ENCODE results near the gene CCDC57.
"Not testable (repeated sequence)": the region's sequence is repeated elsewhere in the genome, so short reads cannot be mapped to it uniquely, and the experiment has no call there.

Gene CCDC57

DNA sequence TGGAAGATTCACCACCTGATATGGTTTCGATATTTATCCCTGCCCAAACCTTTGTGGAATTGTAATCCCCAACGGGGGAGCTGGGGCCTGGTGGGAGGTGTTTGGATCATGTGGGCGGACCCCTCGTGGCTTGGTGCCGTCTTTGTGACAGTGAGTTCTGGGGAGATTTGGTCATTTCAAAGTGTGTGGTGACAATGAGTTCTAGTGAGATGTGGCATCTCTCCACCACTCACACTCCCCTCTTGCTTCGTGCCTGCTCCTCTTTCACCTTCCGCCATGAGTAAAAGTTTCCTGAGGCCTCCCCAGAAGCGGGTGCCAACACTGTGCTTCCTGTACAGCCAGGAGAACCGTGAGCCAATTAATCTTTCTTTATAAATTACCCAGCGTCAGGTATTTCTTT is 9.7 kb downstream of the CCDC57 start:
- peaks cover 20% of the 10 kb centered on the region for H3K4me1 Mint-ChIP-seq (ENCODE audit: low read depth)
- intact Hi-C loops (cut with micrococcal nuclease), result no loop called here
- H3K4me3 Mint-ChIP-seq, result no peak overlapping the region
- no peaks in the 10 kb centered on the region for H3K9me3 Mint-ChIP-seq
- no peak overlapping the region for H3K27ac Mint-ChIP-seq
- no peaks in the 10 kb centered on the region for H3K27me3 Mint-ChIP-seq
- peaks cover 45% of the 10 kb centered on the region for H3K36me3 Mint-ChIP-seq (ENCODE audit: low read depth)

DNA sequence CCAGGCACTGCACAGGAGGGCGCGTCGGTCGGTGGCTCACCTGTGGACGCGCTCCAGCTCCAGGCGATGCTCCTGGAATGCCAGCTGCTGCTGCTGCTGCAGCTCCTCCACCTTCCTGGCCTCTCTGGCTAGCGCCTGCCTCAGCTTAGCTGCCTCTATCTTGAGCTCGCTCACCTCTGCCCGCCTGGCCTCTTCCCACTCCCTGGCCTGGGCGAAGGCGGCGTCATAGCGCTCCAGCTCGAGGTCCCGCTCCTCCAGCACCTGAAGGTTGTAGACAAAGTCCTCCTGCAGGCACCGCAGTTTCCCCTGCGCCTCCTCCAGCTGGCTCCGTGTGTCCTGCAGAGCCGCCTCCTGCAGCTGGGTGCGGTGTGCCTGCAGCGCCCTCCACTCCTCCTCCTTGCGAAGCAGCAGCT is 11.1 kb downstream of the CCDC57 start:
- H3K27me3 Mint-ChIP-seq, result no peaks in the 10 kb centered on the region
- H3K4me3 Mint-ChIP-seq, result no peak overlapping the region
- no peaks in the 10 kb centered on the region for H3K9me3 Mint-ChIP-seq
- H3K36me3 Mint-ChIP-seq (ENCODE audit: low read depth), result peaks cover 53% of the 10 kb centered on the region
- peaks cover 17% of the 10 kb centered on the region for H3K4me1 Mint-ChIP-seq (ENCODE audit: low read depth)
- intact Hi-C loops (cut with micrococcal nuclease), result no loop called here
- no peak overlapping the region for H3K27ac Mint-ChIP-seq

- intact Hi-C loops (cut with micrococcal nuclease), result no loop called here
- no peak overlapping the region for H3K27ac Mint-ChIP-seq
- peaks cover 11% of the 10 kb centered on the region for H3K4me1 Mint-ChIP-seq (ENCODE audit: low read depth)
- H3K27me3 Mint-ChIP-seq, result no peaks in the 10 kb centered on the region
- no peaks in the 10 kb centered on the region for H3K9me3 Mint-ChIP-seq
- H3K36me3 Mint-ChIP-seq (ENCODE audit: low read depth), result peaks cover 59% of the 10 kb centered on the region
- no peak overlapping the region for H3K4me3 Mint-ChIP-seq
Observed at GRCh38 chr17:82200743-82201497, 11.7 kb downstream of the CCDC57 start.

GRCh38 chr17:82200135-82200534 is 12.5 kb downstream of the CCDC57 start:
- Mint-ChIP-seq H3K27me3 (no peaks in the 10 kb centered on the region), H3K4me3 (no peak overlapping the region), H3K27ac (no peak overlapping the region), H3K4me1 (ENCODE audit: low read depth) (peaks cover 7% of the 10 kb centered on the region), H3K36me3 (ENCODE audit: low read depth) (peaks cover 67% of the 10 kb centered on the region), H3K9me3 (no peaks in the 10 kb centered on the region)
- intact Hi-C loops (cut with micrococcal nuclease), result no loop called here

- H3K36me3 Mint-ChIP-seq (ENCODE audit: low read depth), result peaks cover 72% of the 10 kb centered on the region
- H3K27ac Mint-ChIP-seq, result no peak overlapping the region
- intact Hi-C loops (cut with micrococcal nuclease), result no loop called here
- H3K9me3 Mint-ChIP-seq, result no peaks in the 10 kb centered on the region
- no peak overlapping the region for H3K4me3 Mint-ChIP-seq
- H3K27me3 Mint-ChIP-seq, result no peaks in the 10 kb centered on the region
- H3K4me1 Mint-ChIP-seq (ENCODE audit: low read depth), result peaks cover 10% of the 10 kb centered on the region
Observed at GRCh38 chr17:82199496-82199895, 13.1 kb downstream of the CCDC57 start.

DNA sequence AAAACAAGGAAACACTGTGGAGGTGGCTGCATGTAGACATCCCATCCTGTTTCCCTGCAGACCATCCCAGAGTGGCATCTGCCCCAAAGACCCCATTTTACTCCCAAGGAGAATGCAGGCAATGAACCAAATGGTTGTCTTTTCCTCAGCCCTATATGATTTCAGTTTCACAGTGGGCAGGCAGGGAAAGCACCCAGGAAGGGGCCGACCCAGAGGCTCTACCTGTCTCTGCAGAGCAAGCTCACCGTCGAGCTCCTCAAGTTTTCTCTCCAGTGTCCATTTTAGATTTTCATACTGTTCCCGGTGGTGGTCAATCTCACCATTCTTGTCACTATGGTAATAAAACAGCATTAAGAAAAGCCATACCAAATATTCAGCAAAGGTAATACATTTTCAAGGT is 14.6 kb downstream of the CCDC57 start:
- H3K9me3 Mint-ChIP-seq, result no peaks in the 10 kb centered on the region
- H3K4me3 Mint-ChIP-seq, result no peak overlapping the region
- H3K27ac Mint-ChIP-seq, result no peak overlapping the region
- peaks cover 69% of the 10 kb centered on the region for H3K36me3 Mint-ChIP-seq (ENCODE audit: low read depth)
- peaks cover 22% of the 10 kb centered on the region for H3K4me1 Mint-ChIP-seq (ENCODE audit: low read depth)
- intact Hi-C loops (cut with micrococcal nuclease), result no loop called here
- no peaks in the 10 kb centered on the region for H3K27me3 Mint-ChIP-seq

DNA sequence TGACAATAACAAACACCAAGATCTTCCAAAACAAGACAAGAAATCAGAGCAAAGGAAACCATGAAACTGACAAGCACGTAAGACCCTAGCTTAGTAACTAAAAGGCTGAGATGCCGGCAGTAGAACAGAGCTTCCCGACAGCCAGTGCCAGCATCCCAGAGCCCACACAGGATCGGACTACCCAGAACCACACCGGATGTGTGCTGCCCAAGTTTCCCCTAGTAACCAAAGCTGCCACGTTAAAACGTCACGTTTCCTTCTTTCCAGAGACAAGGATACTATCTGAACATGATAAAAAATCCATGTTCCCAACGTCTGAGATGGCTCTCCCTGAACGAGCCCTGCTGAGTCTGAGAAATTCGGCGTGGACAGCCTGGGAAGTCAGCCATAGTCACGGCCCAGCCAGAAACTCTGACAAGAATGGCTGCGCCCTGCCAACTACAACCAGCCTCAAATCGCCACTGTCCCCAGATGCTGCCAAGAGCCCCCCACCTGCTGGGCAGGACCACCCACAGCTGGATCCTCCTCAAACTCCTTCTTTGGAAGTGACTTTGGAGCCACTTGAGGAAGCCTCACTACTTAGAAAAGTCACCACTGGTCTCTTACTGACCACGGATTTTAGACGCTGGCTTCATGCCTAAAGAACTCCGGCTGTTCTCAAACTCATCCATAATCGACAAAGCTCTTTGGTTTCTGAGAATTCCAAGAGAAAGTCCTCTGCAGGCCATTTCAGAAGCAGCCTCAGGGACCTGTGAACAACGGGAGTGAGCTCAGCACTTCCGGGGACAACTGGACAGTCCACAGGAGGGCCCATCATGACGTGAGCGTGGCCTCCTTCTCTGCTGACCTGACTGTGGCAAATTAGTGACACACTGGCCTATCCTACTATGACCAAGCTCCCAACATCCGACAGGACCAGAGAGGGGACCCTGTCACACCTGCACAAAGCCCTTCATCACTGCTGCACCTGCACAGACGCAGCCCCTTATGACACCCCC is 16.7 kb downstream of the CCDC57 start:
- no peak overlapping the region for H3K27ac Mint-ChIP-seq
- H3K4me1 Mint-ChIP-seq (ENCODE audit: low read depth), result peaks cover 25% of the 10 kb centered on the region
- H3K4me3 Mint-ChIP-seq, result no peak overlapping the region
- peaks cover 61% of the 10 kb centered on the region for H3K36me3 Mint-ChIP-seq (ENCODE audit: low read depth)
- H3K9me3 Mint-ChIP-seq, result no peaks in the 10 kb centered on the region
- intact Hi-C loops (cut with micrococcal nuclease), result no loop called here
- no peaks in the 10 kb centered on the region for H3K27me3 Mint-ChIP-seq

DNA sequence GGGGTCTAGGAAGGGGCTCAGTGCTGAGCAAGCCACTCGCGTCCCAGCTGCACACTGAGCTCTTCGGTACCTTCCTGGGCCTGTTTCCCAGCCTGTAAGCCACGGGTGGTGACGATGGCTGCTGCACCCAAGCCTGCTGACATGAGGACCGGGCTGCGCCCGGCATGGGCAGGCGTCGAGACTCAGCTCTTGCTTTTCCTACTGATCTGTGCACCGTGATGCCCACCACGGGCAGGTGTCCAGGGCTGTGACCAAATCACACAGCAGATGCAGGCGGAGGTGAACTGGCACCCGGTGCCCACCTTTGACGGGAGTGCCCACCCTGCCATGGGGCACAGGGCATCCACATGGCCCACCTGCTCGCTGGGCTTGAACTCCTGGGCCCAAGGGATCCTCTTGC is 17.9 kb downstream of the CCDC57 start:
- peak overlapping the region; percentile 77 for H3K4me3 Mint-ChIP-seq
- H3K27ac Mint-ChIP-seq, result peak overlapping the region; percentile 97
- H3K9me3 Mint-ChIP-seq, result no peaks in the 10 kb centered on the region
- peaks cover 25% of the 10 kb centered on the region for H3K4me1 Mint-ChIP-seq (ENCODE audit: low read depth)
- peaks cover 55% of the 10 kb centered on the region for H3K36me3 Mint-ChIP-seq (ENCODE audit: low read depth)
- no peaks in the 10 kb centered on the region for H3K27me3 Mint-ChIP-seq
- intact Hi-C loops (cut with micrococcal nuclease), result no loop called here

- intact Hi-C loops (cut with micrococcal nuclease), result no loop called here
- peak overlapping the region; percentile 97 for H3K27ac Mint-ChIP-seq
Observed at GRCh38 chr17:82193520-82194220, 19.0 kb downstream of the CCDC57 start.

GRCh38 chr17:82193050-82193449 is 19.6 kb downstream of the CCDC57 start:
- peak overlapping the region; percentile 77 for H3K4me3 Mint-ChIP-seq
- H3K36me3 Mint-ChIP-seq (ENCODE audit: low read depth), result peaks cover 44% of the 10 kb centered on the region
- intact Hi-C loops (cut with micrococcal nuclease); H3K9me3 Mint-ChIP-seq; H3K27me3 Mint-ChIP-seq: not testable (repeated sequence)
- H3K4me1 Mint-ChIP-seq (ENCODE audit: low read depth), result peaks cover 25% of the 10 kb centered on the region
- peak overlapping the region; percentile 97 for H3K27ac Mint-ChIP-seq

More at GRCh38 chr17:82193520-82194220, 19.0 kb downstream of the CCDC57 start:
- H3K27me3 Mint-ChIP-seq, result no peaks in the 10 kb centered on the region
- peaks cover 44% of the 10 kb centered on the region for H3K36me3 Mint-ChIP-seq (ENCODE audit: low read depth)
- H3K4me3 Mint-ChIP-seq, result peak overlapping the region; percentile 77
- H3K9me3 Mint-ChIP-seq, result no peaks in the 10 kb centered on the region
- peaks cover 25% of the 10 kb centered on the region for H3K4me1 Mint-ChIP-seq (ENCODE audit: low read depth)

GRCh38 chr17:82188001-82188961 is 24.4 kb downstream of the CCDC57 start:
- Mint-ChIP-seq H3K9me3 (no peaks in the 10 kb centered on the region), H3K36me3 (ENCODE audit: low read depth) (peaks cover 39% of the 10 kb centered on the region), H3K27ac (no peak overlapping the region), H3K4me1 (ENCODE audit: low read depth) (peaks cover 5% of the 10 kb centered on the region), H3K27me3 (no peaks in the 10 kb centered on the region), H3K4me3 (no peak overlapping the region)
- intact Hi-C loops (cut with micrococcal nuclease), result no loop called here

DNA sequence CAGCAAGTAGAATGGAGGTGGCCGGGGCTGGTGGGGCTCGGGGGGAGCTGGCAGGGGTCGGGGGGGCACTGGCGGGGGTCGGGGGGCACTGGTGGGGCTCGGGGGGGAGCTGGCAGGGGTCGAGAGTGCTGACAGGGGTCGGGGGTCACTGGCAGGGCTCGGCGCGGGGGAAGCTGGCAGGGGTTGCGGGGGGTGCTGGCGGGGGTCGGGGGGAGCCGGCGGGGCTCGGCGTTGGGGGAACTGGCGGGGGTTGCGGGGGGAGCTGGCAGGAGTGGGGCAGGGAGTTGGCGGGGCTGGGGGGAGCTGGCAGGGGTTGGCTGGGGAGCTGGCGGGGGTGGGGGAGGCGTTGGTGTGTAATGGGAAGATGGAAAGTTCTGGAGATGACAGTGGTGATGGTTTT is 25.1 kb downstream of the CCDC57 start:
- Mint-ChIP-seq H3K27me3 (no peaks in the 10 kb centered on the region), H3K27ac (no peak overlapping the region), H3K36me3 (ENCODE audit: low read depth) (peaks cover 44% of the 10 kb centered on the region), H3K4me3 (no peak overlapping the region), H3K4me1 (ENCODE audit: low read depth) (no peaks in the 10 kb centered on the region), H3K9me3 (no peaks in the 10 kb centered on the region)
- intact Hi-C loops (cut with micrococcal nuclease), result no loop called here

DNA sequence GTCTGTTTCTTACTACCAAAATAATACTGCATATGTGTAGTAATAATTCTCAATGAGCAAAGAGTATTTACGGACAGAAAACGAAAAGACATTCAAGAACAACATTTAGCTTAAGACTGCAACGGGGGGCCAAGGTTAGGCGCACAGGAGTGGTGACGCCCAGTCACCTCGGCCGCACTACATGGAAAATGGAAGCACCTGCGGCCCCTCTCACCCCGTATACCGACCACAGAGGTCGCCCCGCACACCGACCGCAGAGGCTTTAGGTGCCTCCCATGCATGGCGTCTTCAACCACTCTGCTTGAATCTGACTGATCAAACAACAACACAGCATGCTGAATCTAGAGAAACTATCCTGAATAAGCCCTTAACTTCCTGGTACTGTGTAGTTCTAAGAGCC is 26.4 kb downstream of the CCDC57 start:
- intact Hi-C loops (cut with micrococcal nuclease), result no loop called here
- Mint-ChIP-seq H3K4me3 (no peak overlapping the region), H3K27me3 (no peaks in the 10 kb centered on the region), H3K27ac (no peak overlapping the region), H3K9me3 (no peaks in the 10 kb centered on the region), H3K36me3 (ENCODE audit: low read depth) (peaks cover 48% of the 10 kb centered on the region), H3K4me1 (ENCODE audit: low read depth) (no peaks in the 10 kb centered on the region)
